NCI-H526 (cell line): ENCODE results near the gene PCNA.

Experiments
- DNase-seq, 2 experiments: peaks; one replicate each; lab custom pipeline; 2025; lab: John Stamatoyannopoulos, UW

PCNA gene

GRCh38 chr20:5119435-5120184 is at the start of gene PCNA:
TSS of gene PCNA (minus strand) at chr20:5119958. CDS start at chr20:5119798, 160 bp downstream.
- peak; percentile 99 to 100 for DNase-seq

GRCh38 chr20:5168651-5169396 is 49.1 kb upstream of the PCNA start:
- DNase-seq = peak; percentile 48 to 59

GRCh38 chr20:5164645-5165625 is 45.2 kb upstream of the PCNA start:
- DNase-seq = no peak

- no peak for DNase-seq
These were observed 41.9 kb upstream of the PCNA start for GRCh38 chr20:5161536-5162164.

- DNase-seq = no peak
These were observed 41.1 kb upstream of the PCNA start for GRCh38 chr20:5160882-5161281.

- no peak for DNase-seq
These were observed 40.2 kb upstream of the PCNA start for GRCh38 chr20:5159928-5160327.

GRCh38 chr20:5156675-5157448 is 37.1 kb upstream of the PCNA start:
- DNase-seq = no peak

GRCh38 chr20:5155404-5155803 is 35.6 kb upstream of the PCNA start:
- no peak for DNase-seq

- no peak for DNase-seq
These were observed 34.8 kb upstream of the PCNA start for GRCh38 chr20:5154543-5154925.

GRCh38 chr20:5153612-5154542 is 34.1 kb upstream of the PCNA start:
- no peak for DNase-seq

GRCh38 chr20:5153152-5153467 is 33.4 kb upstream of the PCNA start:
- no peak for DNase-seq

- no peak for DNase-seq
These were observed 30.7 kb upstream of the PCNA start for GRCh38 chr20:5150226-5151076.

GRCh38 chr20:5149892-5150225 is 30.1 kb upstream of the PCNA start:
- no peak for DNase-seq

GRCh38 chr20:5148581-5148980 is 28.8 kb upstream of the PCNA start:
- no peak for DNase-seq

GRCh38 chr20:5146871-5147592 is 27.3 kb upstream of the PCNA start:
- no peak for DNase-seq

- no peak for DNase-seq
These were observed 26.4 kb upstream of the PCNA start for GRCh38 chr20:5146099-5146668.

- no peak for DNase-seq
These were observed 25.8 kb upstream of the PCNA start for GRCh38 chr20:5145365-5146098.

GRCh38 chr20:5143851-5144250 is 24.1 kb upstream of the PCNA start:
- no peak for DNase-seq
